PC-3 (cell line): ENCODE results near the gene GDF15. TPM values are rescaled to one million over a fixed set of nuclear protein-coding genes. Genes with fewer than 3 reads are reported as not detected.

Experiments
- ATAC-seq: fragments of 200-7000 bp; cut with Tn5 transposase; 2 replicates; pipeline ENCODE4 v1.9.1; 2020; ENCODE audit warnings: mild to moderate bottlenecking, moderate library complexity
- BruUV-seq: library from RNA; stranded (reverse); fragments of 400-500 nt; replicated peaks from 2 replicates; lab custom pipeline; 2021; lab: Mats Ljungman, UMichigan
- CTCF ChIA-PET: fragments of 300-600 bp; sonication (Branson Sonifier 250); formaldehyde crosslinking; loops from one replicate; lab custom pipeline; 2022; ENCODE audit warnings: antibody characterized with exemption; lab: Charles Lee
- POLR2A ChIA-PET: fragments of 300-600 bp; sonication (Branson Sonifier 250); formaldehyde crosslinking; loops from one replicate; lab custom pipeline; 2022; ENCODE audit warnings: antibody characterized with exemption; ENCODE audit not compliant: unreplicated experiment; lab: Charles Lee
- DNase-seq: peaks from one replicate; pipeline ENCODE4 v3.0.0-alpha.2; 2015
- H2AFZ ChIP-seq: fragments of 300-600 bp; sonication (generic); 2 replicates; pipeline ENCODE4 v1.6.0; 2016; ENCODE audit warnings: antibody characterized with exemption, low read length
- H3F3A ChIP-seq: fragments of 300-600 bp; sonication (generic); one replicate; pipeline ENCODE4 v1.6.0; 2017; ENCODE audit warnings: antibody characterized with exemption, low read length, control low read depth, mild to moderate bottlenecking; ENCODE audit not compliant: unreplicated experiment
- H3K27ac ChIP-seq: fragments of 300-600 bp; sonication (generic); 2 replicates; pipeline ENCODE4 v1.5.1; 2016; ENCODE audit warnings: mild to moderate bottlenecking, low read length
- H3K27me3 ChIP-seq: fragments of 300-600 bp; sonication (generic); 2 replicates; pipeline ENCODE4 v1.6.1; 2016; ENCODE audit warnings: low read length, mixed read lengths
- H3K36me3 ChIP-seq: fragments of 300-600 bp; sonication (generic); 2 replicates; pipeline ENCODE4 v1.6.1; 2016; ENCODE audit warnings: low read depth, mixed run types, low read length, mixed read lengths
- H3K4me1 ChIP-seq: fragments of 300-600 bp; sonication (generic); 2 replicates; pipeline ENCODE4 v1.5.1; 2016; ENCODE audit warnings: low read length; ENCODE audit not compliant: insufficient read depth
- H3K4me2 ChIP-seq: fragments of 300-600 bp; sonication (generic); 2 replicates; pipeline ENCODE4 v1.6.0; 2016; ENCODE audit warnings: low read length
- H3K4me3 ChIP-seq: fragments of 300-600 bp; sonication (generic); 2 replicates; pipeline ENCODE4 v1.5.1; 2016; ENCODE audit warnings: mild to moderate bottlenecking, low read length, mixed read lengths
- H3K79me2 ChIP-seq: fragments of 300-600 bp; sonication (generic); 2 replicates; pipeline ENCODE4 v1.6.1; 2017; ENCODE audit warnings: low read length, mixed read lengths
- H3K9ac ChIP-seq: fragments of 300-600 bp; sonication (generic); 2 replicates; pipeline ENCODE4 v1.6.0; 2016; ENCODE audit warnings: mild to moderate bottlenecking, low read length
- H3K9me2 ChIP-seq: fragments of 300-600 bp; sonication (generic); replicated peaks from 2 replicates; pipeline ENCODE4 v1.6.1; 2016; ENCODE audit warnings: mixed run types, low read length, mixed read lengths
- H3K9me3 ChIP-seq: fragments of 300-600 bp; sonication (generic); 2 replicates; pipeline ENCODE4 v1.6.1; 2016; ENCODE audit warnings: low read length, mixed read lengths
- H4K20me1 ChIP-seq: fragments of 300-600 bp; sonication (generic); 2 replicates; pipeline ENCODE4 v1.6.1; 2016; ENCODE audit warnings: low read length, mixed read lengths
- EZH2 ChIP-seq: fragments of 300-600 bp; sonication (generic); IDR thresholded peaks from one replicate; pipeline ENCODE4 v1.6.1; 2017; ENCODE audit warnings: antibody characterized with exemption, mild to moderate bottlenecking, low read length; ENCODE audit not compliant: unreplicated experiment
- EZH2phosphoT487 ChIP-seq: fragments of 300-600 bp; sonication (generic); IDR thresholded peaks from 2 replicates; pipeline ENCODE4 v1.6.1; 2018; ENCODE audit warnings: mild to moderate bottlenecking, antibody characterized with exemption, low read length, borderline replicate concordance
- intact Hi-C: fragments of 100-400 bp; cut with micrococcal nuclease; formaldehyde crosslinking; loops from 2 replicates; pipeline ENCODE4 v1.9.0; 2023
- total RNA-seq: library from RNA; depleted of rRNA; stranded (reverse); fragments of >200 nt; gene quantifications from 2 replicates; pipeline ENCODE4 v1.2.3, GENCODE V29; 2014
- TF ChIP-seq, protein P1 (sequence below): fragments of 300-600 bp; sonication (generic); conservative IDR thresholded peaks from 2 replicates; pipeline ENCODE4 v1.5.1; 2017; ENCODE audit warnings: antibody characterized with exemption, low read depth, mild to moderate bottlenecking, low read length

GDF15 gene
- total RNA-seq, 1 experiment from 2014 or later, result 84.3 TPM

- H3K27ac ChIP-seq, result no peak overlapping the region
- intact Hi-C loops, result loop anchor here (10.0 kb wide), 2 partner anchors 143 to 213 kb away; partner anchors contain the start of genes IQCN and RAB3A
Measured at GRCh38 chr19:18418029-18418482, 32.1 kb downstream of the GDF15 start.

GRCh38 chr19:18418483-18419194 lies 32.7 kb downstream of the GDF15 start:
- intact Hi-C loops, result loop anchor here (1.0 to 10.0 kb wide), 3 partner anchors 41 to 214 kb away; partner anchors contain the start of genes IQCN and RAB3A
- Histone ChIP-seq H3K9me3 (no peaks in the 10 kb centered on the region), H3K4me2 (peak overlapping the region; percentile 99), H2AFZ (peak overlapping the region; percentile 91), H3K4me1 (peaks cover 37% of the 10 kb centered on the region), H3K4me3 (peak overlapping the region; percentile 91), H3K79me2 (peaks cover 41% of the 10 kb centered on the region), H3K9ac (no peak overlapping the region; the same call in 1 of the 2 replicates), H3K27me3 (no peaks in the 10 kb centered on the region), H3K9me2 (no peaks in the 10 kb centered on the region), H4K20me1 (peaks cover 7% of the 10 kb centered on the region; the same call in 1 of the 2 replicates), H3F3A (no peaks in the 10 kb centered on the region), H3K36me3 (no peaks in the 10 kb centered on the region), H3K27ac (no peak overlapping the region)
- DNase-seq (no peak), ATAC-seq (peak; percentile 6)
- BruUV-seq, result no TSS peak
- ChIA-PET CTCF (interaction anchor here (0.6 to 0.7 kb wide), 2 partner anchors 90 to 139 kb away, joined by 3 read pairs; no protein-coding TSS in a partner anchor), POLR2A (no interaction called here)
- TF ChIP-seq EZH2 (no peak), EZH2phosphoT487 (no peak)
- TF ChIP-seq, protein P1, sequence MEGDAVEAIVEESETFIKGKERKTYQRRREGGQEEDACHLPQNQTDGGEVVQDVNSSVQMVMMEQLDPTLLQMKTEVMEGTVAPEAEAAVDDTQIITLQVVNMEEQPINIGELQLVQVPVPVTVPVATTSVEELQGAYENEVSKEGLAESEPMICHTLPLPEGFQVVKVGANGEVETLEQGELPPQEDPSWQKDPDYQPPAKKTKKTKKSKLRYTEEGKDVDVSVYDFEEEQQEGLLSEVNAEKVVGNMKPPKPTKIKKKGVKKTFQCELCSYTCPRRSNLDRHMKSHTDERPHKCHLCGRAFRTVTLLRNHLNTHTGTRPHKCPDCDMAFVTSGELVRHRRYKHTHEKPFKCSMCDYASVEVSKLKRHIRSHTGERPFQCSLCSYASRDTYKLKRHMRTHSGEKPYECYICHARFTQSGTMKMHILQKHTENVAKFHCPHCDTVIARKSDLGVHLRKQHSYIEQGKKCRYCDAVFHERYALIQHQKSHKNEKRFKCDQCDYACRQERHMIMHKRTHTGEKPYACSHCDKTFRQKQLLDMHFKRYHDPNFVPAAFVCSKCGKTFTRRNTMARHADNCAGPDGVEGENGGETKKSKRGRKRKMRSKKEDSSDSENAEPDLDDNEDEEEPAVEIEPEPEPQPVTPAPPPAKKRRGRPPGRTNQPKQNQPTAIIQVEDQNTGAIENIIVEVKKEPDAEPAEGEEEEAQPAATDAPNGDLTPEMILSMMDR, result no peak

More at GRCh38 chr19:18418029-18418482, 32.1 kb downstream of the GDF15 start:
- BruUV-seq, result TSS peak; percentile 19
- ChIA-PET CTCF (interaction anchor here (0.6 kb wide), 1 partner anchor 89 kb away, joined by 3 read pairs; no protein-coding TSS in a partner anchor), POLR2A (no interaction called here)
- TF ChIP-seq, protein P1, result no peak
- TF ChIP-seq EZH2phosphoT487, result no peak
- no peak for TF ChIP-seq EZH2
- DNase-seq (no peak), ATAC-seq (no peak; the same call in 1 of the 2 replicates)
- Histone ChIP-seq H3K36me3 (no peaks in the 10 kb centered on the region), H3F3A (no peaks in the 10 kb centered on the region), H3K9me3 (no peaks in the 10 kb centered on the region), H3K4me1 (peaks cover 37% of the 10 kb centered on the region), H3K9me2 (no peaks in the 10 kb centered on the region), H2AFZ (peak overlapping the region; percentile 80), H3K27me3 (no peaks in the 10 kb centered on the region), H3K4me2 (peak overlapping the region; percentile 99), H3K4me3 (peak overlapping the region; percentile 58; the same call in 1 of the 2 replicates), H3K9ac (peak overlapping the region; percentile 58; the same call in 1 of the 2 replicates), H3K79me2 (peaks cover 35% of the 10 kb centered on the region), H4K20me1 (peaks cover 6% of the 10 kb centered on the region; the same call in 1 of the 2 replicates)
